Glutamatergic neuron (in vitro differentiated cells): ENCODE data around the gene OR5B21. TPM values are rescaled to one million over a fixed set of nuclear protein-coding genes. Genes with fewer than 3 reads are reported as not detected.

Experiments
- DNase-seq: peaks from one replicate; pipeline ENCODE4 v3.0.0; 2022
- H3K27ac Mint-ChIP-seq: one replicate; pipeline ENCODE4 v1.8.0; 2020; ENCODE audit warnings: mild to moderate bottlenecking, mixed read lengths, inconsistent platforms; ENCODE audit not compliant: unreplicated experiment
- H3K27me3 Mint-ChIP-seq: one replicate; pipeline ENCODE4 v1.8.0; 2020; ENCODE audit warnings: mild to moderate bottlenecking, moderate library complexity, mixed read lengths, inconsistent platforms; ENCODE audit not compliant: unreplicated experiment
- H3K36me3 Mint-ChIP-seq: one replicate; pipeline ENCODE4 v1.8.0; 2020; ENCODE audit warnings: mild to moderate bottlenecking, mixed read lengths, inconsistent platforms; ENCODE audit not compliant: unreplicated experiment
- H3K4me1 Mint-ChIP-seq: one replicate; pipeline ENCODE4 v1.8.0; 2020; ENCODE audit warnings: mild to moderate bottlenecking, low read depth, mixed read lengths, inconsistent platforms; ENCODE audit not compliant: unreplicated experiment
- H3K4me3 Mint-ChIP-seq: one replicate; pipeline ENCODE4 v1.8.0; 2020; ENCODE audit warnings: mild to moderate bottlenecking, mixed read lengths, inconsistent platforms; ENCODE audit not compliant: unreplicated experiment
- H3K9me3 Mint-ChIP-seq: one replicate; pipeline ENCODE4 v1.8.0; 2020; ENCODE audit warnings: mild to moderate bottlenecking, moderate library complexity, mixed read lengths, inconsistent platforms; ENCODE audit not compliant: unreplicated experiment
- total RNA-seq: library from RNA; stranded (reverse); fragmentation: NEBNext Ultra II Directional; extraction: Animal tissue kit (Norgen Biotek cat#: 25700); gene quantifications from one replicate; pipeline ENCODE4 v1.2.1, GENCODE V29; 2021; ENCODE audit not compliant: unreplicated experiment
- TF ChIP-seq, protein P1 (sequence below): fragments of 200-600 bp; sonication (generic); IDR thresholded peaks from one replicate; pipeline ENCODE4 v1.5.0; 2021; ENCODE audit not compliant: partially characterized antibody, unreplicated experiment

OR5B21 gene
- total RNA-seq, 1 donor from 2014 or later = not detected

- no peaks in the 10 kb centered on the region for H3K36me3 Mint-ChIP-seq
- peaks cover 2% of the 10 kb centered on the region for H3K27me3 Mint-ChIP-seq
- no peak overlapping the region for H3K27ac Mint-ChIP-seq
- DNase-seq = no peak
- no peaks in the 10 kb centered on the region for H3K4me1 Mint-ChIP-seq
- H3K4me3 Mint-ChIP-seq = no peak overlapping the region
- TF ChIP-seq, protein P1, sequence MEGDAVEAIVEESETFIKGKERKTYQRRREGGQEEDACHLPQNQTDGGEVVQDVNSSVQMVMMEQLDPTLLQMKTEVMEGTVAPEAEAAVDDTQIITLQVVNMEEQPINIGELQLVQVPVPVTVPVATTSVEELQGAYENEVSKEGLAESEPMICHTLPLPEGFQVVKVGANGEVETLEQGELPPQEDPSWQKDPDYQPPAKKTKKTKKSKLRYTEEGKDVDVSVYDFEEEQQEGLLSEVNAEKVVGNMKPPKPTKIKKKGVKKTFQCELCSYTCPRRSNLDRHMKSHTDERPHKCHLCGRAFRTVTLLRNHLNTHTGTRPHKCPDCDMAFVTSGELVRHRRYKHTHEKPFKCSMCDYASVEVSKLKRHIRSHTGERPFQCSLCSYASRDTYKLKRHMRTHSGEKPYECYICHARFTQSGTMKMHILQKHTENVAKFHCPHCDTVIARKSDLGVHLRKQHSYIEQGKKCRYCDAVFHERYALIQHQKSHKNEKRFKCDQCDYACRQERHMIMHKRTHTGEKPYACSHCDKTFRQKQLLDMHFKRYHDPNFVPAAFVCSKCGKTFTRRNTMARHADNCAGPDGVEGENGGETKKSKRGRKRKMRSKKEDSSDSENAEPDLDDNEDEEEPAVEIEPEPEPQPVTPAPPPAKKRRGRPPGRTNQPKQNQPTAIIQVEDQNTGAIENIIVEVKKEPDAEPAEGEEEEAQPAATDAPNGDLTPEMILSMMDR = no peak
- no peaks in the 10 kb centered on the region for H3K9me3 Mint-ChIP-seq
These were observed 2.1 kb downstream of the OR5B21 start for GRCh38 chr11:58505849-58506248.

GRCh38 chr11:58504232-58504631 lies 3.7 kb downstream of the OR5B21 start:
- TF ChIP-seq, protein P1 = no peak
- Mint-ChIP-seq H3K27me3 (peaks cover under 1% of the 10 kb centered on the region), H3K27ac (no peak overlapping the region)

DNA sequence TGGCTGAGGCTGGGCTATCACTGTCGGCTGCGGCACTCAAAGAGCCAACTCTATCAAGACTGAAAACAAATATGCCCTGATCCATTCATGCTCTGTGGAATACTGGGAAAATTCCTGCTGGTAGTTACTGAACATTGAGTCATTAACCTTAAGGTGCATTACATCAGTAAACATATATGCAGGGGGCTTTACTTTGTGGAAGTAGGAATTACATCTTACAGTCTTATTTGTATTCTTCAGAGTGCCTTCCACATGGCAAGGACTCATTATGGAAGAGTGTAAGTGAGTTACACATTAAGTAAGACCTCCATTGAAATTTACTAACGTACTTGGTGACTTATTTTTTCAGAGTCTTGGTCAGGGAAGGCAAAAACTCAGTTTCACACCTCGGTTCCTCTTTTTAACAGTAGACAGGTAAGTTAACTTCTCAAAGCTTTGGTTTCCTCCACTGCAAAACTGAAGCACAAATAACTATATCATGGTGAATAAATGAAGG lies 4.5 kb downstream of the OR5B21 start:
- no peaks in the 10 kb centered on the region for H3K4me1 Mint-ChIP-seq
- no peaks in the 10 kb centered on the region for H3K36me3 Mint-ChIP-seq
- no peaks in the 10 kb centered on the region for H3K27me3 Mint-ChIP-seq
- no peaks in the 10 kb centered on the region for H3K9me3 Mint-ChIP-seq
- no peak for DNase-seq
- H3K4me3 Mint-ChIP-seq = no peak overlapping the region
- TF ChIP-seq, protein P1 = no peak
- no peak overlapping the region for H3K27ac Mint-ChIP-seq

More at GRCh38 chr11:58504232-58504631, 3.7 kb downstream of the OR5B21 start:
- Mint-ChIP-seq H3K4me3 (no peak overlapping the region), H3K36me3 (no peaks in the 10 kb centered on the region), H3K9me3 (no peaks in the 10 kb centered on the region), H3K4me1 (no peaks in the 10 kb centered on the region)
- DNase-seq = no peak

DNA sequence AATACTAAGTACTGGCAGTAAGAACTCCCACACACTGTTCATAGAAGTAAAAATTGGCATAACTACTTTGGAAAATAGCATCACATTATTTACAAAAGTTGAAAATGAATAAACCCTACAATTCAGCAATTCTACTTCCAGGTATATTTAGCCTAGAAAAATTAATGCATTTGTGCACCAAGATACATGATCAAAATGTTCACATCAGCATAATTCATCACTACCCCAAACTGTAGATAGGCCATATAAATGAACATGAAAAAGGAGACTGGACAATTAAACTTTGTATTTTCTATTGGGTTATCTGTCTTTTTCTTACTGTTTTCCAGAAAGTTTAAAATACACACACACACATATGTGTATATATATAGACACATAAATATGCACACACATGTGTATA lies 5.9 kb downstream of the OR5B21 start:
- Mint-ChIP-seq H3K36me3 (no peaks in the 10 kb centered on the region), H3K4me3 (no peak overlapping the region), H3K27ac (no peak overlapping the region), H3K27me3 (no peaks in the 10 kb centered on the region), H3K4me1 (no peaks in the 10 kb centered on the region), H3K9me3 (no peaks in the 10 kb centered on the region)
- TF ChIP-seq, protein P1 = no peak
- no peak for DNase-seq

DNA sequence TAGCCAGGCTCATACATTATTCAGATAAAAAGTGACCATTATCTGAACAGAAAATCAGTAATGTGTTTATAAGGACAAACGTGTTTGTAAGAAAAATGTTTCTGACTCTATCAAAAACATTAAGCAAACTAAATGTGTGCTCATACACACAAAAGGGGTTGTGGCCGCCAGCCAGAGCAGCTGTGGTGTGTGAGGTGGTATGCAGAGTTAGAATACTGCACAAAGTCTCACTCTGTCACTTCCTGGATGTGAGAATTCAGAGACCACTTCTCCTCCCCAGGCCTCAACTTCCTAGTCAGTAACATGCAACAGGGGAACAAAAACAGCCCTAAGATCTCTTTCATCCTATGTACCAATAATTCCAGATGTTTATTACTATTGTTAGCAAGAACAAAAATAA lies 9.4 kb downstream of the OR5B21 start:
- Mint-ChIP-seq H3K36me3 (no peaks in the 10 kb centered on the region), H3K9me3 (no peaks in the 10 kb centered on the region), H3K27ac (no peak overlapping the region), H3K4me3 (no peak overlapping the region), H3K27me3 (no peaks in the 10 kb centered on the region), H3K4me1 (no peaks in the 10 kb centered on the region)
- TF ChIP-seq, protein P1 = no peak
- DNase-seq = no peak
